ENCODE results near the gene SFSWAP.
"Not testable (repeated sequence)": the region's sequence is repeated elsewhere in the genome, so short reads cannot be mapped to it uniquely, and the experiment has no call there.

The SFSWAP gene

GRCh38 chr12:131733874-131734273 is 23.0 kb downstream of the SFSWAP start:
- Mint-ChIP-seq H3K4me1 (ENCODE audit: low read depth) (no peaks in the 10 kb centered on the region), H3K4me3 (no peak overlapping the region), H3K9me3 (no peaks in the 10 kb centered on the region), H3K27ac (no peak overlapping the region), H3K27me3 (no peaks in the 10 kb centered on the region), H3K36me3 (ENCODE audit: low read depth) (peaks cover 64% of the 10 kb centered on the region)

- no peak overlapping the region for H3K27ac Mint-ChIP-seq
- H3K9me3 Mint-ChIP-seq, result no peaks in the 10 kb centered on the region
- no peak overlapping the region for H3K4me3 Mint-ChIP-seq
- H3K4me1 Mint-ChIP-seq (ENCODE audit: low read depth), result no peaks in the 10 kb centered on the region
- no peaks in the 10 kb centered on the region for H3K27me3 Mint-ChIP-seq
- peaks cover 58% of the 10 kb centered on the region for H3K36me3 Mint-ChIP-seq (ENCODE audit: low read depth)
Observed at GRCh38 chr12:131734336-131735152, 23.7 kb downstream of the SFSWAP start.

- Mint-ChIP-seq H3K27ac (no peak overlapping the region), H3K9me3 (no peaks in the 10 kb centered on the region), H3K4me1 (ENCODE audit: low read depth) (no peaks in the 10 kb centered on the region), H3K4me3 (no peak overlapping the region), H3K36me3 (ENCODE audit: low read depth) (peaks cover 58% of the 10 kb centered on the region), H3K27me3 (no peaks in the 10 kb centered on the region)
Observed at GRCh38 chr12:131735153-131735456, 24.2 kb downstream of the SFSWAP start.

- Mint-ChIP-seq H3K36me3 (ENCODE audit: low read depth) (peaks cover 61% of the 10 kb centered on the region), H3K27me3 (no peaks in the 10 kb centered on the region), H3K4me3 (no peak overlapping the region), H3K27ac (no peak overlapping the region), H3K9me3 (no peaks in the 10 kb centered on the region), H3K4me1 (ENCODE audit: low read depth) (no peaks in the 10 kb centered on the region)
Observed at GRCh38 chr12:131735476-131736445, 24.9 kb downstream of the SFSWAP start.

GRCh38 chr12:131736446-131737149 is 25.7 kb downstream of the SFSWAP start:
- Mint-ChIP-seq H3K36me3 (ENCODE audit: low read depth) (peaks cover 57% of the 10 kb centered on the region), H3K27me3 (no peaks in the 10 kb centered on the region), H3K27ac (no peak overlapping the region)

GRCh38 chr12:131737150-131737827 is 26.4 kb downstream of the SFSWAP start:
- no peaks in the 10 kb centered on the region for H3K27me3 Mint-ChIP-seq
- H3K9me3 Mint-ChIP-seq, result peaks cover 5% of the 10 kb centered on the region
- H3K36me3 Mint-ChIP-seq (ENCODE audit: low read depth), result peaks cover 61% of the 10 kb centered on the region
- H3K4me3 Mint-ChIP-seq, result no peak overlapping the region
- no peak overlapping the region for H3K27ac Mint-ChIP-seq
- no peaks in the 10 kb centered on the region for H3K4me1 Mint-ChIP-seq (ENCODE audit: low read depth)

More at GRCh38 chr12:131736446-131737149, 25.7 kb downstream of the SFSWAP start:
- Mint-ChIP-seq H3K9me3 (peaks cover under 1% of the 10 kb centered on the region), H3K4me1 (ENCODE audit: low read depth) (no peaks in the 10 kb centered on the region), H3K4me3 (no peak overlapping the region)

- Mint-ChIP-seq H3K27me3 (no peaks in the 10 kb centered on the region), H3K9me3 (peaks cover 12% of the 10 kb centered on the region), H3K4me3 (no peak overlapping the region), H3K36me3 (ENCODE audit: low read depth) (peaks cover 61% of the 10 kb centered on the region), H3K27ac (no peak overlapping the region), H3K4me1 (ENCODE audit: low read depth) (no peaks in the 10 kb centered on the region)
Observed at GRCh38 chr12:131738196-131738595, 27.3 kb downstream of the SFSWAP start.

- Mint-ChIP-seq H3K9me3 (peaks cover 12% of the 10 kb centered on the region), H3K4me3 (no peak overlapping the region), H3K36me3 (ENCODE audit: low read depth) (peaks cover 67% of the 10 kb centered on the region), H3K27ac (no peak overlapping the region), H3K4me1 (ENCODE audit: low read depth) (no peaks in the 10 kb centered on the region), H3K27me3 (no peaks in the 10 kb centered on the region)
Observed at GRCh38 chr12:131740626-131741025, 29.7 kb downstream of the SFSWAP start.

GRCh38 chr12:131742761-131743160 is 31.9 kb downstream of the SFSWAP start:
- not testable (repeated sequence) for H3K27ac Mint-ChIP-seq; H3K27me3 Mint-ChIP-seq; H3K4me1 Mint-ChIP-seq (ENCODE audit: low read depth); H3K4me3 Mint-ChIP-seq
- H3K36me3 Mint-ChIP-seq (ENCODE audit: low read depth), result peaks cover 76% of the 10 kb centered on the region
- peaks cover 12% of the 10 kb centered on the region for H3K9me3 Mint-ChIP-seq

- not testable (repeated sequence) for H3K27me3 Mint-ChIP-seq; H3K4me3 Mint-ChIP-seq; H3K27ac Mint-ChIP-seq; H3K4me1 Mint-ChIP-seq (ENCODE audit: low read depth)
- Mint-ChIP-seq H3K9me3 (peaks cover 12% of the 10 kb centered on the region), H3K36me3 (ENCODE audit: low read depth) (peaks cover 74% of the 10 kb centered on the region)
Observed at GRCh38 chr12:131743410-131743809, 32.5 kb downstream of the SFSWAP start.

- Mint-ChIP-seq H3K36me3 (ENCODE audit: low read depth) (peaks cover 78% of the 10 kb centered on the region), H3K9me3 (peaks cover 12% of the 10 kb centered on the region)
- not testable (repeated sequence) for H3K4me1 Mint-ChIP-seq (ENCODE audit: low read depth); H3K4me3 Mint-ChIP-seq; H3K27me3 Mint-ChIP-seq; H3K27ac Mint-ChIP-seq
Observed at GRCh38 chr12:131743880-131744279, 33.0 kb downstream of the SFSWAP start.

GRCh38 chr12:131744675-131745074 is 33.8 kb downstream of the SFSWAP start:
- H3K27ac Mint-ChIP-seq; H3K4me3 Mint-ChIP-seq; H3K4me1 Mint-ChIP-seq (ENCODE audit: low read depth); H3K27me3 Mint-ChIP-seq: not testable (repeated sequence)
- H3K36me3 Mint-ChIP-seq (ENCODE audit: low read depth), result peaks cover 77% of the 10 kb centered on the region
- peaks cover 12% of the 10 kb centered on the region for H3K9me3 Mint-ChIP-seq

- Mint-ChIP-seq H3K36me3 (ENCODE audit: low read depth) (peaks cover 67% of the 10 kb centered on the region), H3K4me1 (ENCODE audit: low read depth) (no peaks in the 10 kb centered on the region), H3K4me3 (no peak overlapping the region), H3K27me3 (no peaks in the 10 kb centered on the region), H3K9me3 (peaks cover 12% of the 10 kb centered on the region), H3K27ac (no peak overlapping the region)
Observed at GRCh38 chr12:131745706-131746105, 34.8 kb downstream of the SFSWAP start.

All from stimulated activated naive CD8-positive, alpha-beta T cell treated with anti-CD3 and anti-CD28 coated beads, Interleukin-15, Interleukin-2, amounts not matched to agents 100 ng/mL and 50 ng/mL, for 24 hours (primary cell).